NCI-H446 treated with DMSO at 0.1 percent for 48 hours (cell line): Measurements from ENCODE around the gene MBIP.
"Not testable (repeated sequence)": the region's sequence is repeated elsewhere in the genome, so short reads cannot be mapped to it uniquely, and the experiment has no call there.

Experiments used
- DNase-seq: peaks from one replicate; lab custom pipeline; 2025; lab: John Stamatoyannopoulos, UW

The MBIP gene, protein sequence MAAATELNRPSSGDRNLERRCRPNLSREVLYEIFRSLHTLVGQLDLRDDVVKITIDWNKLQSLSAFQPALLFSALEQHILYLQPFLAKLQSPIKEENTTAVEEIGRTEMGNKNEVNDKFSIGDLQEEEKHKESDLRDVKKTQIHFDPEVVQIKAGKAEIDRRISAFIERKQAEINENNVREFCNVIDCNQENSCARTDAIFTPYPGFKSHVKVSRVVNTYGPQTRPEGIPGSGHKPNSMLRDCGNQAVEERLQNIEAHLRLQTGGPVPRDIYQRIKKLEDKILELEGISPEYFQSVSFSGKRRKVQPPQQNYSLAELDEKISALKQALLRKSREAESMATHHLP

DNA sequence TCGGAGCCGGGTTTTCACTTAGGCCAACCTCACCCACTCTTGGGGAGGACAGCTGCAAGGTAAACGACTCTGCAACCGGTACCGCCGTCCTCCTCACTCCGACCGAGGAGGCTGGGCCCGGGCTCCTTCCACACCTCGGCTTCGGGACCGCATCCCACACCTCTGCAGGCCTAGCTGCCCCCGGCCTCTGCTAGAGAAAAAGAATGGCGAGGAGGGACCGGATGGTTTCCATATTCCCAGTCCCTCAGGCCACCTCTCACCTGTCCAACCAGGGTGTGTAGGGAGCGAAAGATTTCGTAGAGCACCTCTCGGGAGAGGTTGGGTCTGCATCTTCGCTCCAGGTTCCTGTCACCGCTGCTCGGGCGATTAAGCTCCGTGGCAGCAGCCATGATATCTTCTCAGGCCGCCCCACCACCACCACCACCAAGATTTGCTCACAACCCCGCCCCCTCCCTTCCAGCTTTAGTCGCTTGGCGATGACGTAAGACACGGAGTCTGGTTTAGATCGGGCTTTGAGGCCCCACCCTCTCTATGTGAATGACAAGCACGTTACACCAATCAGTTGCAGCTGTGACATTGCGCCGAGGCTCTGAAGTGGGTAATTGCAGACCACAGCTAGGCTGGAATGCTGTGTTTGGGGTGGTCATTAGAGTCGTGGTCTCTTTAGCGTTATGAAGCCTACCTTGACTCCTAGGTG lies at the start of gene MBIP:
MBIP (minus strand) TSS at position 438 of the 697 bp plus-strand sequence; CDS start at position 389, 49 bp downstream.
- peak; percentile 92 for DNase-seq

DNA sequence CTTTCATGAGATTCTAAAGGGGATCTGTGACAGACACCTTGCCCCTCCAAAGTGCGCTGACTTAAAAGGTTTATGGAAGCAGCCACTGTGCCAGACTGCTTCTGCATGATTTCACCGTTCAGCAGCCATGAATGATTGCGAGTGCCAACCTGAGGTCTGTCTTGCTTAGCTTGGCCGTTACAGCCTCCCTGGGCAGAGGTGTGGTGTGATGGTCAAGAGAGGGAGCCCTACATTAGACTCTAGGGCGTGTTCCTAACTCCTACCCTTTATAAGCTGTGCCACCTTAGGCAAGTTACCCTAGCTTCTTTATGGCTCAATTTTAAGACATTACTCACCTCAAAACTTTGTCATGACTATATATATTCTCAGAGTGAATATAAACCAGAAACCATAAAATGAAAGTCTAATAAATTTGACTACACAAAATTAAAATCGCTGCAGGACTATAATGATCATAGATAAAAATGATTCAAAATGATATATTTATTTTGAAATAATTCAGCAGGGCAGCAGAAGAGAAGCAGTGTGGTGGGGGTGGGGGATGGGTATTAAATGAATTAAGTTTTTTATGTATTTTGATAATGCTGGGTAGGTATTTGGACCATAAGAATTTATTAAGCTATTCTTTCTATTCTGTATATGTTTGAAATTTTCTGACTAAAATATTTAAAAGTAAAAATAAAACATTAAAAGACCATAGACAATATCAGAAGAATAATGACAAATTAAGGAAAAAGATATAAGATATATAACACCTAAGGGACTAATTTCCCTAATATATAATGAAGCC lies 47.7 kb upstream of the MBIP start:
- no peak for DNase-seq

DNA sequence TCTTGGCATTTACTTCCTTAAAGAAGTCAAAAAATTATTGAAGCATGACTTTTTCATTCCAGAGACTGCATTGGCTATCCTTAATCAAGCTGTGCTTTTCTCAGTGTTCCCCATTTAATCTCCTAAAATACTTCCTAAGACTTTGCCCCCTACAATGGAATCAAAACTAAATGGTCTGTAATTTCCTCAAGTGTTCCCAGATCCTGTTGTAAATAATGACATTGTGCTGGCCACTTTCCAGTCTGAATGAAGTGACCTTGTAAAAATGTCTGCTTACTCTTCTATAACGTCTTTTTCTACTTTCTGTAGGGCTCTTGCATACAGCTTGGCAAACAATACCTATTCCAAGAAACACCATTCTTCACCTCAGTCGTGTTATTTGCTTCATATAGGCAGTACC lies 45.3 kb upstream of the MBIP start:
- no peak for DNase-seq

DNA sequence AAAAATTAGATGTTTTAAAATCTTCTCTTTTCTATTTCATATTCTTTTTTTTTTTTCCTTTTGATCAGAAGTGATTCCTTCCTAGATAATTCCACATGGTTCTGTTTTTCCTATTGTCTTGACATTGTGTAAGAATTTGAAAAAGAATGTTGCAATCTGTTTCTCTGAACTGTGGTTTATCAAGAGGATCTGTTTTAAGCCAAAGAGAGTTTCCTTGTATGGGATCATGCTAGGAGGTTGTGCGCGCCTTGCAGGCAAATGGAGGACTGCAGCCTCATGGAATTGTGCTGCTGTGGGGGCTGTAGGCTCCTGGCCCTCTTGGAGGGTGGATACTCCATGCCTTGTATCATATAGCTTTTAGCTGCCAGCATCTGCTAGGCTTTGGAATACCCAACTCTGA lies 43.3 kb upstream of the MBIP start:
- DNase-seq: no peak

DNA sequence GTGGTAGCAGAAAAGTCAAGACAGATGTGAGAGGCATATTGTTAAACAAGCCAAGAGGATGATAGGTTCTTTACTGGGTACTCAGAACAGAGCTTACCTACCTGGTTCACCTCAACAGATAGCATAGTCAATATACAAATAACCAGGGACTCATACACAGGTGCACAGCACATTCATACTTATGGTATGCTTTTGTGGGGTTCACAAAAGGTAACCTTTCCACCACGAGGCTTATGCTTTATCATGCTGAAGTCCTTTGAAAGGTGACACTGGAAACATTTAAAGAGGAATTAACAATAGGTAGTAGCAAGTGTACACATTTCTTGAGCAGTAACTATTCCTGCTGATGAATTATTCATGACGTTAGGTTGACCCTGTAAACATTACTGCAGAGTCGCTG lies 42.2 kb upstream of the MBIP start:
- DNase-seq: no peak

DNA sequence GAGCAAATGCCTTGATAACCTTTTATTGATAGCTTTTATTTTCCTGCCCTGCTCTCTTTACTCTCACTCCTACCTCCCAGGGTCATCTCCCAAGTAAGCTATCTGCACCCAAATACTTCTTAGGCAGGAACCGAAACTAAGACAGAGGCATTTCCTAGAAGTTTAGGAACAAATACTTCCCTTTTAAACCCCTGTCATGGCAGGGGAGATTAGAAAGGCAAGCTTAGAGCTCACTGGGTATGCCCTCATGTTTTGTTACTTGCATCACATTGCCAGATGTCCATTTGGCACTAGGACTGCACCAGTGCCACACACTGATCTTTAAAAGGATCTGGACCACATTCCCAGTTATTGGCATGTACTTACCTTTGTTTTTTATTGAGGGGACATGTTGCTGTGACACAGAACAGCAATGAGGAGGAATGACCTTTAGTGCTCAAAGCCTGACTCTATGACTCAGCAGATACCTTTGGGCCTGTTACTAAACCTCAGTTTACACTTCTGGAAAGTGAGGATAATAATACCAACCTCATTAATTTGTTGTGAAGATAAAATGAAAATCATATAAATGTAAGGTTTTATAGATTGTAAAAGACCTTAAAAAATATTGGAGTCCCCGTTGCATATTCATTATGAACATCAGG lies 40.9 kb upstream of the MBIP start:
- peak; percentile 41 for DNase-seq

DNA sequence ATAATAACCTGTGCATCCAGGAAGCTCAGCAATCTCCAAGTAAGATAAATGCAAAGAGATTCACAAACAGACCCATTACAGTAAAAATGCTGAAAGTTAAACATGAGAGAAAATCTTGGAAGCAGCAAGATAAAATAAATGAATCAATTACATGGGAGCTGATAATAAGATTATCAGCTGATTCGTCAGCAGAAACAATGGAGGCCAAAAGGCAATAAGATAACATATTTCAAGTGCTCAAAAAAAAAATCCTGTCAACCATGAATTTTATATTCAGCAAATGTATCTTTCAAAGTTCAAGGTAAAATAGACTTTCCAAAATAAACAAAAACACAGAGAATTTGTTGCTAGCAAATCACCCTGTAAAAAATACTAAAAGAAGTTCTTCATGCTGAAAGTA lies 36.4 kb upstream of the MBIP start:
- no peak for DNase-seq

DNA sequence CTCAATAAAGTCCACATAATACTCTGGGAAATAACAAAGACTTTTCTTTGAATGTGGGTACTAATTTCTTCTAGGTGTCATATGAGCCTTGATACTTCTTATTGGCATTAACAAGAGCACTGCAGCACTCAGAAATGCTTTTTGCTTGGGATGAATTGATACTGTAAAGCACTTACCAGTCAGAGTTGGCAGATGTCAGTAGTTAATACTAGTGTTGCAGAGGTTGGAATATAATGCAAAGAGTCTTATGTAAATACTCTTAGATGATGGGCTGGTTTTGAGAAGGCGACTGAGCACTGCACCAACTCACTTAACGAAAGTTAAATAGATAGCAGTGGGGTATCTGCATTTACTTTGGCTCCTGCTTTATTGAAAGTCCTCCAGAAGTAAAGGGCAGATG lies 25.6 kb upstream of the MBIP start:
- DNase-seq: no peak

DNA sequence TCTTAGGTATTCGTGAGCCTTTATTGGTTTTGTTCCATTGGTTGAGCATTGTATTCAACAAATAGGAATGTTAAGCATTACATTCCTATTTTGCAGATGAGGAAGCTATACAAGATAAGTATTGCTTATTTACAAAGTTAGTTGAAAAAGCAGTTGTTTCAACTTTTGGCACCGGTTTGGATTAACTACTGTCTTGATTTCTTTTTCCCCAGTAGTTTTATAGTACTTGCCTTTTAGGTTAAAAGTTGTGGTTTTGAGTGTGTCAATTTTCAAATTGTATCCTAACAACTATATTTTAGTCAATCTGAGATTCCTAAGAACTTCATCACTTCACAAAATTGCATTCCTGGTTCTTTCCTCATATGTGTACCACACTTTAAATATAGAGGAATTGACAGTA lies 23.8 kb upstream of the MBIP start:
- DNase-seq: no peak

DNA sequence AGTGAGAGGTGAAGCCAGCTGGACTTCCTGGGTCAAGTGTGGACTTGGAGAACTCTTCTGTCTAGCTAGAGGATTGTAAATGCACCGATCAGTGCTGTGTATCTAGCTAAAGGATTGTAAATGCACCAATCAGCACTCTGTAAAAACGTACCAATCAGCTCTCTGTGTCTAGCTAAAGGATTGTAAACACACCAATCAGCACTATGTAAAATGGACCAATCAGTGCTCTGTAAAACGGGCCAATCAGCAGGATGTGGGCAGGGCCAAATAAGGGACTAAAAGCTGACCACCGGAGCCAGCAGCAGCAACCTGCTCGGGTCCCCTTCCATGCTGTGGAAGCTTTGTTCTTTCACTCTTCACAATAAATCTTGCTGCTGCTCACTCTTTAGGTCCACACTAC lies 21.4 kb upstream of the MBIP start:
- DNase-seq: not testable (repeated sequence)

DNA sequence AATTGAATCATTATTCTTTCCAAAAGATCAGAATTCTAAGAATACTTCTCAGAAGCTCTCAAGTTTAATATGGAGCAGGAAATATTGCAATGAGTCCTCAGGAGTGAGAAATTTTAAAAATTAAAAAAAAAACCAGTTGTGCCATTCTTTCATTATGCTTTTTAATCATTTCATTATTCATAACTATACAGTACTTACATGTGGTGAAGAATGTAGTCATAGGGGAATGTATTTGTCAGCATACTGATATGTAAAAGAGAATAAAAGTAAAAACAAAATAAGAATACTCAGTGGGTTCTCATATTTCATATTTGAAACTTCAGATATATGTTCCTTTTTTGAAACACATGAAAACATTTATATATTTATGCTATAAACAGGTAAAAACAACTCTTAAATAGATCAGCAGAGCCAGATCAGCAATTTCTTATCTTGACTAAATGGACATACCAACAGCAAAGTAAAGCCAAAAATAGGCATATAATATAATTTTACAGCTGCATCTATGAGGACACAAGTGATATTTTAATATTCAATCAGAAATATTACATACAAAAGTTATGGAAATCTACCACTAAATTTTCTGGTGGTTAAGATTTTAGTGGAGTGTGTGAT lies 19.9 kb upstream of the MBIP start:
- no peak for DNase-seq

DNA sequence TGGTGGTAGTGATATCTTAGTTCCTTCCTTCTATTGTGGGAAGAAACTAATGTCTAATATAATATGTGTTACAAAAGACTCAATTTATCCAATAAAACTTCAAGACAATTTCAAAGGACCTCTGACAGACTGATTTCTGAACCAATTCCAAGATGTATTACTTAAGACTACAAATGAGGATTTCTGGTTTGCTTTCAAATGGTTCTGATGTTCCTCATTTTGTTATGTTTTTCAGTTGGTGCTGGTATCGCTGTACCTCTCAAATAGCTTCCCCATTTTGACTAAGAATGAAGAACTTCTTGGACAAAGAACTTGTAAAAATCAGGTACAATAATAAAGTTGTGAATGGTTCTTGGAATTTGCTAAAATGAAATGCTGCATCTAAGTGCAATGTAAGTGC lies 19.4 kb upstream of the MBIP start:
- no peak for DNase-seq

DNA sequence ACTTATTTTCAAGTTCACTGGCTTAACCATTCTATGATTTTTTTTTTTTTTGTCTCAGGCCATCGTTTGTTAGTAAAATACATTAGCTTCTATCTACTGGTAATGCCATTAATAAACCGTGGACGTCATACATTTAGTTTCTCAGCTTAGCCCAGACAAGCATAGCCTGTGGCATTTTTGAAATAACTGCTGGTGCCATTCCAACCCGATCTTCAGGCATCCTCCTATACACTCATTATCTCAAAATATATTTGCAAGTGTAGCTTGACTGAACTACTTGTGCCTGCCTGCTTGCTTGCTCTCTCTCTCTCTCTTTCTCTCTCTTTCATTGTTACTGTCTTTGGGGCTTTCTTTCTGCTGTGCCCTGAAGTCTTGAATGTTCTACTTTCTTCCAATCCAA lies 12.7 kb upstream of the MBIP start:
- DNase-seq: no peak

DNA sequence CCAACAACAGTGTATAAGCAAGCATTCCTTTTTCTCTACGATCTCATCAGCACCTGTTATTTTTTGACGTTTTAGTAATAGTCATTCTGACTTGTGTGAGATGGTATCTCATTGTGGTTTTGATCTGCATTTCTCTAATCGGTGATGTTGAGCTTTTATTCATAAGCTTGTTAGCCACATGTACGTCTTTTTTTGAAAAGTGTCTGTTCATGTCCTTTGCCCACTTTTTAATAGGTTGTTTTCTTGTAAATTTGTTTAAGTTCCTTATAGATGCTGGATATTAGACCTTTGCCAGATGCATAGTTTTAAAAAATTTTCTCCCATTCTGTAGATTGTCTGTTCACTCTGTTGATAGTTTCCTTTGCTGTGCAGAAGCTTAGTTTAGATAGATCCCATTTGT lies 7.1 kb upstream of the MBIP start:
- DNase-seq: not testable (repeated sequence)

DNA sequence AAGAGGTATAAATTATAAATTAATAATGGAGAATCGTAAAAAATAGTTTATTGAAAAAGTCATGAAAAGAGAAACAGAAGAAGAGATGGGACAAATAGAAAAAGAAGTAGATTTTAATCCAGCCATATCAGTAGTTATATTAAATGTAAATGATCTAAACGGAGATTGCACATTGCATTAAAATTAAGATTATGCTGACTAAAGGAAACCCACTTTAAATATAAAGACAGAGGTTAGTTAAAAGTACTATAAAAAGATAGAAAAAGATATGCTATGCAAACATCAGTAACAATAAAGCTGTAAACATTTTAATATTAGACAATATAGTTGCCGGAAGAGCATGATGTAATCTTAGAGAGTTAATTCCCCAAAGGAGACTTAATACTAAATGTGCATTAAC lies 5.4 kb upstream of the MBIP start:
- DNase-seq: no peak

DNA sequence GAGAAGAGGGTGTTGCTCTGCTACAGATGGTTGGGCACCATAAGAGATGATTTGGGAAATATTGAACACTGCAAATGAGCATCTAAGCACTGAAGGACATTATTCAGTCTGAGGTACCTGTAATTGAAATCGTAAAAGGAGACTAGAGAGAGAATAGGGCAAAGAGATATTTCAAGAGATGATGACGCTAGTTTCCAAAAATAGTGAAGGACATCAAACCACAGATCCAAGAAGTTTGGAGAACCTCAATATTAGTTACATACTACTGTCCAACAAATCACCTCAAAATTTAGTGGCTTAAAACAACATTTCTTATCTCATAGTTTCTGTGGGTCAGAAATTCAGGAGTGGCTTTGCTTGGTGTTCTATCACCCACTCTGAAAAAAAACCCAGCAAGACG lies 4.5 kb upstream of the MBIP start:
- no peak for DNase-seq

DNA sequence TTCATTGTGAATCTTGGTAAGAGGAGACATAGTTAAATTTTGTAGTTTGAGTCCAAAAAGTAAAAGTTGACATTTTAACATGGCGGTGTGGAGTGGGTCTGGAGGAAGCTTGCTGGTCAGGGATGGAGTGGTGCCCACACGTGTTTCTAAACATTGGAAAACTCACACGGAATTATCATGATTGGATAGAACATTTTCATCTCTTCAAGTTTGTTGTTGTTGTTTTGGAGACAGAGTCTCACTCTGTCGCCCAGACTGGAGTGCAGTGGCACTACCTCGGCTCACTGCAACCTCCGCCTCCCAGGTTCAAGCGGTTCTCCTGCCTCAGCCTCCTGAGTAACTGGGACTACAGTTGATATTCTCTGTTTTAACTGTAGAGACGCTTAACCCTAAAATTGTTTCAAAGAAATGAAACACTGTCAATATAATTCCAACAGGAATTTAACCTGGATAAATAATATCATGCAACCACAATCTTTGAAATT lies 502 bp upstream of the MBIP start:
- DNase-seq: no peak

DNA sequence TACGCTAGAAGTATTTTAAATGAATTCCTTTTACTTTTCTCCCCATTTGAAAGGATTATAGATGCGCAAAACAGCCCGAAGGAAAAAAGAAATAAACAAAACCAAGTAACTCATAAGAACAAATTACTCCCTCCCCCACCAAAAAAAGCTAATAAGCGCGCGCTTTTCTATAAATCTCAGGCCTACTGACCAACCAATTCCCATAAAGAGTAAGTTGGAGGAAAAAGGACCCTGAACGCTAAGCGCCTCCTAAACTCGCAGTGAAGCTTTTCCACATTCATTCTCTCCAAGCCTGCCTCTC lies 588 bp downstream of the MBIP start:
- DNase-seq: no peak

DNA sequence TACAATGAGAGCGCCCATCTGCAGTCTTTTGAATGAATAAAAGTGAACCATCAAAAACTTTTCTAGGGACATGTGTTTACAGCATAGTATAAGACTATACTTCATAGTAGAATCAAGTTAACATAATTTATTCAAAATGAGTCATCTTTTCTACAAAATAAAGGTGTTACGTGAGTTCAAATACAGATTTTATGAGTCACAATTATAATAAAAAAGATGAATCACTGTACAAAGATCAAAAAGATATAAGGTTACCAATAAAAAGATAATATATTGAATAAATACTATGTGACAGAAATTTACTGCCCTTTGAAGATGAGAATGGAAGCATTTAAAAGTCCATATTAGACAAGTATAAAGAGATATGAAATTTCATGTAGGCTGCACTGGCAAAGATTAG lies 2.8 kb downstream of the MBIP start:
- no peak for DNase-seq

DNA sequence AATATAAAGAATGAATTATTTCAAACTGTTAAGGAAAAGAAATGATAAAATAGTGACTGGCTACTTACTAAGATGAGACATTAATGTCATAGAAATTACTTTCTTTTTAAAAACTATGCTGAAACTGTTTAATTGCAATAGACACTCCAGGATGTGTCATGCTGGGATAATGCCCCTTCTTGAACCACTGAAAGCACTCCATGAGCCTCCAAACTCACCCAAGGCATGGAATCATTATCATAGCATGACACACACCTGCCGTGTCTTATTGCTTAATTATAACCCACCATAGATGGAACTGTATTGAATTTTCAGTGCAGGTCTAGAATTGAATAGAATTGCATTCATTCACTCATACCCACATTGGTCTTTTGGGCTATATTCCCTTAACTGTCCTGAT lies 4.3 kb downstream of the MBIP start:
- DNase-seq: no peak

DNA sequence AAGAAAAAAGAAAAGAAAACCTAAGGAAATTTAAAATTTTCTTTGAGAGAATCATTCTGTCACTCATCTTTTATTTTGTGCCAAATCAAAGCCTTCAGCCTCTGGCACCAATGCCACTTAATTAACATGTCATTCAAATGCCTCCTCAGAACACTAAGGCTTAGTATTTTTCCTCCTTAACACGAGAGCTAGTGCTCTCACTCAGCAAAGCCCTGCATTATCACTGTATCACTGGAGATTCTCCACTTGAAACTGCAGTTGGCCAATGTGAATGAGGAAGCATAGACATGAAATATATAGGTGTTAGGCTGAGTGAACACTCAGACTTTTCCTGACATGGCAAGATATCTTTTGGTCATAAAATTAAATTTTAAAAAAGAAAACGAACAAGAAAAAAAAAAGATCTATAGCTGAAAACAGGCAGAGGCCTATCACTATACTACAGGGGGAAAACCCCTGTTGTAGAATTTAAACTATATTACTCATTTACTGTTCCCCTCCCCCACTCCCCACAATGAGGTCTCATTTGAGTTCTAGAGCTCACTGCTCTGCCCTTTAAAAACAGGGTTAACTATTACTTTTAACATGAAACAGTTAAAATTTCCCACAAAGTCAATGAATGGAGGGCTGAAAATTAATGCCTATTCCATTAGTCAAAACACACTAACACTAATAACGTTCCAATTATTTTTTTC lies 5.1 kb downstream of the MBIP start:
- no peak for DNase-seq

DNA sequence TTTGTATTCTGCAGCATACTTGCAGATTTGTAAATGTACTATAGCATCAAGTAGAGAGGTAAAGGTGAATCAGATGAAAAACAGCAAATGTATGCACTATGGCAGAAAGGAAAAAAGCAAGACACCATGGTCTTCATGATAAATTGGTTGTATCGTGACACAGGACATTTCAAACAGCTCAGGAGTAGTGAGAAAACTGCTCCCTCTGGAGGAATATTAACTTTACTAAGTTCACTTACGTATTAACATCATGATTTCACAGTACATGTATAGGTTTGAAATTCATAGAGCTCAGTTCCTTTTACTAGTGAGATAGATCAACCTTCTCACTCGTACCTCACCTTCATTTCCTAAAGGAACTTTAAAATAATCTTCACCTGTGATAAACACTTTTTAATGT lies 6.5 kb downstream of the MBIP start:
- DNase-seq: no peak
